DND-41 (cell line): ENCODE data around the gene FER1L5.

Source experiments
- ATAC-seq: fragments of 200-7000 bp; cut with Tn5 transposase; 3 replicates; pipeline ENCODE4 v1.9.1; 2021; ENCODE audit warnings: low read depth; ENCODE audit not compliant: insufficient read depth
- DNase-seq: peaks from one replicate; pipeline ENCODE4 v3.0.0-alpha.2; 2020
- H2AFZ ChIP-seq: 2 replicates; pipeline ENCODE4 v1.6.0; 2012; ENCODE audit warnings: low read depth, low read length
- H3K27ac ChIP-seq: 2 replicates; pipeline ENCODE4 v1.5.1; 2012; ENCODE audit warnings: low read length, inconsistent platforms
- H3K27me3 ChIP-seq: fragments of 200-600 bp; sonication (generic); 2 replicates; pipeline ENCODE4 v1.6.0; 2012; ENCODE audit warnings: low read length, mild to moderate bottlenecking, inconsistent platforms; ENCODE audit not compliant: insufficient read depth, poor library complexity
- H3K36me3 ChIP-seq: 2 replicates; pipeline ENCODE4 v1.5.1; 2012; ENCODE audit warnings: low read length, inconsistent platforms; ENCODE audit not compliant: insufficient read depth
- H3K4me1 ChIP-seq: 2 replicates; pipeline ENCODE4 v1.5.1; 2012; ENCODE audit warnings: mild to moderate bottlenecking, low read length; ENCODE audit not compliant: insufficient read depth
- H3K4me2 ChIP-seq: 2 replicates; pipeline ENCODE4 v1.6.0; 2012; ENCODE audit warnings: mild to moderate bottlenecking, moderate library complexity, low read length, inconsistent platforms; ENCODE audit not compliant: insufficient read depth
- H3K4me3 ChIP-seq, 2 experiments: fragments of 200-600 bp in 1 of 2; shearing (Covaris generic) in 1 of 2; 2 replicates each; pipeline ENCODE4 v1.5.1; 2012 to 2016; ENCODE audit warnings: inconsistent platforms in 2 of 2, low read length in 2 of 2, mild to moderate bottlenecking in 2 of 2, low read depth in 1 of 2, moderate library complexity in 1 of 2
- H3K79me2 ChIP-seq: 2 replicates; pipeline ENCODE4 v1.6.0; 2012; ENCODE audit warnings: low read length, inconsistent platforms; ENCODE audit not compliant: insufficient read depth
- H3K9ac ChIP-seq: 2 replicates; pipeline ENCODE4 v1.6.0; 2012; ENCODE audit warnings: low read depth, mild to moderate bottlenecking, inconsistent platforms, low read length, moderate library complexity
- H3K9me3 ChIP-seq: 2 replicates; pipeline ENCODE4 v1.5.1; 2012; ENCODE audit warnings: low read length, moderate library complexity, mild to moderate bottlenecking, inconsistent platforms; ENCODE audit not compliant: insufficient read depth, severe bottlenecking
- H4K20me1 ChIP-seq: 2 replicates; pipeline ENCODE4 v1.6.0; 2012; ENCODE audit warnings: low read length; ENCODE audit not compliant: insufficient read depth
- EZH2 ChIP-seq: IDR thresholded peaks from 3 replicates; pipeline ENCODE4 v1.6.1; 2012; ENCODE audit warnings: borderline replicate concordance, low read depth, mild to moderate bottlenecking, moderate library complexity, low read length, inconsistent platforms; ENCODE audit not compliant: severe bottlenecking
- TF ChIP-seq, protein P1 (sequence below): IDR thresholded peaks from 2 replicates; pipeline ENCODE4 v1.5.1; 2012; ENCODE audit warnings: borderline replicate concordance, low read length, moderate library complexity, mild to moderate bottlenecking; ENCODE audit not compliant: poor library complexity, severe bottlenecking; ENCODE audit errors: extremely low read depth

Gene FER1L5

GRCh38 chr2:96625571-96626552, 16.7 kb upstream of the FER1L5 start:
- no peak overlapping the region for H2AFZ ChIP-seq
- no peak overlapping the region for H3K4me3 ChIP-seq
- peaks cover 48% of the 10 kb centered on the region for H3K79me2 ChIP-seq
- no peak overlapping the region for H3K9ac ChIP-seq
- no peak for DNase-seq
- H3K27ac ChIP-seq = no peak overlapping the region
- H3K4me2 ChIP-seq = no peak overlapping the region
- no peak for ATAC-seq
- TF ChIP-seq, protein P1, sequence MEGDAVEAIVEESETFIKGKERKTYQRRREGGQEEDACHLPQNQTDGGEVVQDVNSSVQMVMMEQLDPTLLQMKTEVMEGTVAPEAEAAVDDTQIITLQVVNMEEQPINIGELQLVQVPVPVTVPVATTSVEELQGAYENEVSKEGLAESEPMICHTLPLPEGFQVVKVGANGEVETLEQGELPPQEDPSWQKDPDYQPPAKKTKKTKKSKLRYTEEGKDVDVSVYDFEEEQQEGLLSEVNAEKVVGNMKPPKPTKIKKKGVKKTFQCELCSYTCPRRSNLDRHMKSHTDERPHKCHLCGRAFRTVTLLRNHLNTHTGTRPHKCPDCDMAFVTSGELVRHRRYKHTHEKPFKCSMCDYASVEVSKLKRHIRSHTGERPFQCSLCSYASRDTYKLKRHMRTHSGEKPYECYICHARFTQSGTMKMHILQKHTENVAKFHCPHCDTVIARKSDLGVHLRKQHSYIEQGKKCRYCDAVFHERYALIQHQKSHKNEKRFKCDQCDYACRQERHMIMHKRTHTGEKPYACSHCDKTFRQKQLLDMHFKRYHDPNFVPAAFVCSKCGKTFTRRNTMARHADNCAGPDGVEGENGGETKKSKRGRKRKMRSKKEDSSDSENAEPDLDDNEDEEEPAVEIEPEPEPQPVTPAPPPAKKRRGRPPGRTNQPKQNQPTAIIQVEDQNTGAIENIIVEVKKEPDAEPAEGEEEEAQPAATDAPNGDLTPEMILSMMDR = no peak
- no peak for TF ChIP-seq EZH2
- H4K20me1 ChIP-seq = 0 out of 2 replicates have a peak, but pooled peaks cover under 1% of the 10 kb centered on the region
- no peaks in the 10 kb centered on the region for H3K27me3 ChIP-seq
- peaks cover 75% of the 10 kb centered on the region for H3K36me3 ChIP-seq
- H3K9me3 ChIP-seq = no peaks in the 10 kb centered on the region
- H3K4me1 ChIP-seq = no peaks in the 10 kb centered on the region

DNA sequence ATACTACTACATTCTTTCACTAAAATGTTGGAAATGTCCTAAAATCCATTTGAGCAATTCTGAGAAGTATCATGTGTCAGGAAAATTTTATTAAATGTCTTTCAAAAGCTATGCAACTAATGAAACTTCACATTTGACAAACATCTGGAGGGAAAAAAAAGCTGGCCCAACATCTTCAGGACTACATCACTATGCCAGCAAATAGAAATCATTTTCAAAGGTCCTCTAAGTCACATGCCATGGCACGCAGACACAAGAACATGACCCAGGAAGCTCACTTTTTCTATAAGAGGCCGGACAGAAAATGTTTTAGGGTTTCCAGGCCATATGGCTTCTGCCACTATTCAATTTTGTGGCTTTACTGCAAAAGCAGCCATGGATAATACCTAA, 16.0 kb upstream of the FER1L5 start:
- Histone ChIP-seq H3K36me3 (peaks cover 82% of the 10 kb centered on the region), H3K4me2 (no peak overlapping the region), H3K79me2 (peaks cover 54% of the 10 kb centered on the region), H3K9ac (no peak overlapping the region), H3K27me3 (no peaks in the 10 kb centered on the region), H3K4me1 (no peaks in the 10 kb centered on the region), H3K9me3 (no peaks in the 10 kb centered on the region), H3K4me3 (no peak overlapping the region), H2AFZ (no peak overlapping the region), H4K20me1 (0 out of 2 replicates have a peak, but pooled peaks cover 5% of the 10 kb centered on the region), H3K27ac (no peak overlapping the region)
- TF ChIP-seq EZH2 = no peak
- TF ChIP-seq, protein P1 = no peak
- DNase-seq (no peak), ATAC-seq (no peak)

DNA sequence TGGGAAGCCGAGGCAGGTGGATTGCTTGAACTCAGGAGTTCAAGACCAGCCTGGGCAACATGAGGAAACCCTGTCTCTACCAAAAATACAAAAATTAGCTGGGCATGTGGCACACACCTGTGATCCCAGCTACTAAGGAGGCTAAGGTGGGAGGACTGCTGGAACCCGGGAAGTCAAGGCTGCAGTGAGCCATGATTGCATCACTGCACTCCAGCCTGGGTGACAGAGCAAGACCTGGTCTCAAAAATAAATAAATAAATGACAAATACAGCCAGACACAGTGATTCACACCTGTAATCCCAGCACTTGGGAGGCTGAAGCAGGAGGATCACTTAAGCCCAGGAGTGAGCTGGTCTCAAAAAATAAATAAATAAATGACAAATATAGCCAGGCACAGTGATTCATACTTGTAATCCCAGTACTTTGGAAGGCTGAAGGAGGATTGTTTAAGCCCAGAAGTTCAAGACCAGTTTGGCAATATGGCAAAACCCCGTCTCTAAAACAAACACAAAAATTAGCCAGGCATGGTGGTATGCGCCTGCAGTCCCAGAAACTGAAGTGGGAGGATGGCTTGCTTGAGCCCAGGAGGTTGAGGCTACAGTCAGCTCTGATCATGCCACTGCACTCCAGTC, 10.6 kb upstream of the FER1L5 start:
- no peak overlapping the region for H2AFZ ChIP-seq
- H3K9me3 ChIP-seq = no peaks in the 10 kb centered on the region
- H3K27ac ChIP-seq = no peak overlapping the region
- TF ChIP-seq EZH2 = no peak
- TF ChIP-seq, protein P1 = no peak
- H3K36me3 ChIP-seq = peaks cover 96% of the 10 kb centered on the region
- no peak for DNase-seq
- ATAC-seq = no peak
- H3K4me1 ChIP-seq = peaks cover 24% of the 10 kb centered on the region
- peaks cover 86% of the 10 kb centered on the region for H3K79me2 ChIP-seq
- H3K27me3 ChIP-seq = no peaks in the 10 kb centered on the region
- H3K9ac ChIP-seq = no peak overlapping the region
- peaks cover 16% of the 10 kb centered on the region for H4K20me1 ChIP-seq
- H3K4me3 ChIP-seq = no peak overlapping the region
- no peak overlapping the region for H3K4me2 ChIP-seq
